ENCODE data around the gene ACOXL. TPM values are rescaled to one million over a fixed set of nuclear protein-coding genes. Genes with fewer than 3 reads are reported as not detected.

ACOXL gene
- total and polyA plus RNA-seq, 12 donors, result 0.05 to 0.19 (median 0.12) TPM; not detected in 8

DNA sequence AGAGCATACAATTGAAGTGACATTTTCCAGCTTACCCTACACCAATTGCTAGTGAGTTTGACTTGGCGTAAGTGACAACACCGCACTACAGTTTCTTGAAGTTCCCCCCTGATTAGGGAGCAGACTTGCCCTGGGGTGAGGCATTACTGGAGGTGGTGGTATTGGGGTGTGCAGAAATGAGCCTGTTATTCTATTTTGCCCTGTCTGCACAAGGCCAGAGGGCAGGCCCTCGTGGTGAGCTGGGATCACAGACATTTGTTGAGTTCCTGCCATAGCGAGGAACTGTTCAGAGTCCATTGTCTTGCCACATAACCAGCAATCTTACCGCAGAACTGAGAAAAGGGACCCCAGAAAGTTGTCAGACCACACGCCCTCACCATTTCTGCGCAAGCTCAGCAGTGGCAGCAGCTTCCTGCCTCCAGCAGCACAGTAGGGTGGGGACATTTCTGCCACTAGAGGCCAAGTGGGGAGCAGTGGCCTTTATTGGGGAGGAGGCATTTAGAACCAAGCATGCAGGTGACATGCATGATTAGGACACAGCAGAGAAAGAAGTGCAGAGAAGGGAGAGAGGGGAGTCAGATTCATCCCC lies 284.8 kb downstream of the ACOXL start:
- intact Hi-C loops (cut with DNase I), result no loop called here
- Histone ChIP-seq H3K4me3 (no peak overlapping the region), H3K27me3 (no peaks in the 10 kb centered on the region), H3K4me1 (replicated peaks in 1 of 2) (no peaks in the 10 kb centered on the region), H3K27ac (no peak overlapping the region), H3K36me3 (replicated peaks in 1 of 2) (no peaks in the 10 kb centered on the region), H3K9me3 (replicated peaks in 1 of 3) (no peaks in the 10 kb centered on the region)
- TF ChIP-seq, protein P1, sequence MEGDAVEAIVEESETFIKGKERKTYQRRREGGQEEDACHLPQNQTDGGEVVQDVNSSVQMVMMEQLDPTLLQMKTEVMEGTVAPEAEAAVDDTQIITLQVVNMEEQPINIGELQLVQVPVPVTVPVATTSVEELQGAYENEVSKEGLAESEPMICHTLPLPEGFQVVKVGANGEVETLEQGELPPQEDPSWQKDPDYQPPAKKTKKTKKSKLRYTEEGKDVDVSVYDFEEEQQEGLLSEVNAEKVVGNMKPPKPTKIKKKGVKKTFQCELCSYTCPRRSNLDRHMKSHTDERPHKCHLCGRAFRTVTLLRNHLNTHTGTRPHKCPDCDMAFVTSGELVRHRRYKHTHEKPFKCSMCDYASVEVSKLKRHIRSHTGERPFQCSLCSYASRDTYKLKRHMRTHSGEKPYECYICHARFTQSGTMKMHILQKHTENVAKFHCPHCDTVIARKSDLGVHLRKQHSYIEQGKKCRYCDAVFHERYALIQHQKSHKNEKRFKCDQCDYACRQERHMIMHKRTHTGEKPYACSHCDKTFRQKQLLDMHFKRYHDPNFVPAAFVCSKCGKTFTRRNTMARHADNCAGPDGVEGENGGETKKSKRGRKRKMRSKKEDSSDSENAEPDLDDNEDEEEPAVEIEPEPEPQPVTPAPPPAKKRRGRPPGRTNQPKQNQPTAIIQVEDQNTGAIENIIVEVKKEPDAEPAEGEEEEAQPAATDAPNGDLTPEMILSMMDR (IDR thresholded peaks at IDR 0.05), result no peak
- TF ChIP-seq POLR2A (IDR thresholded peaks at IDR 0.05), result no peak
- 80 to 96% (median 83%) methylated on average over 5 to 7 of the region's 7 CpGs for WGBS, 4 donors
- no peak for DNase-seq

DNA sequence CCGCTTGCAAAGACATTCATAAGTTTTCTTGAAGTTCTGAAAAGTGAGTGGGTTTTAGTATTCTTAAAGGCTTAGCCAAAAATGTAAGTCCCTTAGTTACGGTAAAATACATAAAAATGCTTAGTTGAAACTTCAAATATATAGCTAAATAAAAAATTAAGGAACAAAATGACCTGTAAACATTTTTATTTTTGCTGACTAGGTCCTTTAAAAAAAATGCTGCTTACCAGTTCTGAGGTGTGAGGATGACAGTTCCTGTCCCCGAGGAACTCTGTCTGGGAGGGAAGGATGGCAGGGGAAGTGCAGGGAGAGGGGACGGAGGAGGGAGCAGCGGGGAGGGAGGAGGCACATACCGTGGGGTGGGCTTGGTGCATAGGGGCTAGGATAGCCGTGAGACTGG lies 285.5 kb downstream of the ACOXL start:
- DNase-seq, result no peak
- Histone ChIP-seq H3K27ac (no peak overlapping the region), H3K36me3 (replicated peaks in 1 of 2) (no peaks in the 10 kb centered on the region), H3K27me3 (no peaks in the 10 kb centered on the region), H3K4me3 (no peak overlapping the region), H3K4me1 (replicated peaks in 1 of 2) (no peaks in the 10 kb centered on the region), H3K9me3 (replicated peaks in 1 of 3) (no peaks in the 10 kb centered on the region)
- no peak for TF ChIP-seq POLR2A (IDR thresholded peaks at IDR 0.05)
- TF ChIP-seq, protein P1 (IDR thresholded peaks at IDR 0.05), result no peak
- intact Hi-C loops (cut with DNase I), result no loop called here
- 69 to 82% (median 79%) methylated on average over 7 of the region's 7 CpGs for WGBS, 4 donors

DNA sequence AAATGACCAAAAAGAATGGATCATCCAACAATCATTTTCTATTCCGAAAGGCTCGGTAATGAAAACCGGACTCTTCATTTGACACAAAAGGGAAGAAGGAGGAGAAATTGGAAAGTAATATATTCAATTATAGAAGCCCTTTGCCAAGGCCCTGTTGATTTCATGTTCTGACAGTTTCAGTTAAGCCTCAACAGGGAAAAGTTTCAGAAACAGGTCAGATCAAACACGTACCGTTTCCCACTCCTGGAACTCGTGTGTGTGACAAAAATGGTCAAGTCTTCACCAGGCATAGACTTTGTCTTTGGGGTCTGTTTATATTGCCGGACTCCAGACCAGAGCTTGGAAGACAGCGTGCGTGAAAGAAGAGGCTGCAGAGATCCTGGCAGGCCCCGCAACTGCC lies 287.0 kb downstream of the ACOXL start:
- no peak overlapping the region for H3K27ac ChIP-seq
- no peak for DNase-seq
- H3K36me3 ChIP-seq (replicated peaks in 1 of 2), result no peaks in the 10 kb centered on the region
- no peaks in the 10 kb centered on the region for H3K27me3 ChIP-seq
- H3K4me1 ChIP-seq (replicated peaks in 1 of 2), result no peaks in the 10 kb centered on the region
- intact Hi-C loops (cut with DNase I), result no loop called here
- WGBS, 4 donors, result 84 to 94% (median 87%) methylated on average over 10 of the region's 10 CpGs
- H3K4me3 ChIP-seq, result no peak overlapping the region
- no peaks in the 10 kb centered on the region for H3K9me3 ChIP-seq (replicated peaks in 1 of 3)
- TF ChIP-seq POLR2A (IDR thresholded peaks at IDR 0.05), result no peak
- TF ChIP-seq, protein P1 (IDR thresholded peaks at IDR 0.05), result no peak

DNA sequence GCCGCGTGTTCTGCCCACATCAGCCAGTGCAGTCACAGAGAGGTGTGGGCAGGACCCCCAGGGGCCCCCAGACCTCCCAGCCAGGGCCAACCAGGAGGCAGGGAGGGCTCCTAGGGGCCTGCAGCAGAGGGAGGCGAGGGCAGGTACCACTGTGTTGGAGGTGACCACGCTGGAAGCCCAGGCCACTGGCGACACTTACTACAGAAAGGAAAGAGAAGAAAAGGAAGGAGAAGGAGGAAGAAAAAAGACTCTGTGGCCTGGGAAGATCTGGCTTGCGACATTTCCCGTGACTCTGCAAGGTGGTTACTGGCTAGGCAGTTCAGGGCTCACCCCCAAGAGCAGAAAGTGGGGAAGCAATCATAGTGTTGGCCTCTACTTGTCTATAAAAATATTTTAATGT lies 290.3 kb downstream of the ACOXL start:
- intact Hi-C loops (cut with DNase I), result no loop called here
- DNase-seq, result no peak
- Histone ChIP-seq H3K27ac (no peak overlapping the region), H3K4me3 (no peak overlapping the region), H3K27me3 (no peaks in the 10 kb centered on the region), H3K9me3 (replicated peaks in 1 of 3) (no peaks in the 10 kb centered on the region), H3K4me1 (replicated peaks in 1 of 2) (no peaks in the 10 kb centered on the region), H3K36me3 (replicated peaks in 1 of 2) (no peaks in the 10 kb centered on the region)
- TF ChIP-seq, protein P1 (IDR thresholded peaks at IDR 0.05), result no peak
- TF ChIP-seq POLR2A (IDR thresholded peaks at IDR 0.05), result no peak
- 70 to 85% (median 83%) methylated on average over 5 to 7 of the region's 7 CpGs for WGBS, 4 donors
